Endothelial cell (in vitro differentiated cells): Measurements from ENCODE around the gene CLBA1. TPM values are rescaled to one million over a fixed set of nuclear protein-coding genes. Genes with fewer than 3 reads are reported as not detected.
"Not testable (repeated sequence)": the region's sequence is repeated elsewhere in the genome, so short reads cannot be mapped to it uniquely, and the experiment has no call there.

Source experiments
- DNase-seq: peaks from one replicate; pipeline ENCODE4 v3.0.0; 2021; ENCODE audit warnings: low spot score
- H3K27ac Mint-ChIP-seq: one replicate; pipeline ENCODE4 v1.8.0; 2021; ENCODE audit warnings: mixed read lengths, inconsistent platforms; ENCODE audit not compliant: unreplicated experiment
- H3K27me3 Mint-ChIP-seq: one replicate; pipeline ENCODE4 v1.8.0; 2021; ENCODE audit warnings: mild to moderate bottlenecking, moderate library complexity, mixed read lengths, inconsistent platforms; ENCODE audit not compliant: unreplicated experiment
- H3K36me3 Mint-ChIP-seq: one replicate; pipeline ENCODE4 v1.8.0; 2021; ENCODE audit warnings: mild to moderate bottlenecking, low read depth, mixed read lengths, inconsistent platforms; ENCODE audit not compliant: unreplicated experiment
- H3K4me1 Mint-ChIP-seq: one replicate; pipeline ENCODE4 v1.8.0; 2021; ENCODE audit warnings: mild to moderate bottlenecking, mixed read lengths, inconsistent platforms; ENCODE audit not compliant: unreplicated experiment
- H3K4me3 Mint-ChIP-seq: one replicate; pipeline ENCODE4 v1.8.0; 2021; ENCODE audit warnings: mild to moderate bottlenecking, mixed read lengths, inconsistent platforms; ENCODE audit not compliant: unreplicated experiment
- H3K9me3 Mint-ChIP-seq: one replicate; pipeline ENCODE4 v1.8.0; 2021; ENCODE audit warnings: mixed read lengths, inconsistent platforms; ENCODE audit not compliant: unreplicated experiment
- total RNA-seq: library from RNA; stranded (reverse); fragmentation: NEBNext Ultra II Directional; extraction: Animal tissue kit (Norgen Biotek cat#: 25700); gene quantifications from one replicate; pipeline ENCODE4 v1.2.1, GENCODE V29; 2021; ENCODE audit not compliant: unreplicated experiment
- TF ChIP-seq, protein P1 (sequence below): fragments of 200-600 bp; sonication (generic); IDR thresholded peaks from one replicate; pipeline ENCODE4 v1.5.0; 2021; ENCODE audit warnings: antibody characterized with exemption; ENCODE audit not compliant: unreplicated experiment

The CLBA1 gene
- total RNA-seq, 1 donor from 2014 or later: 13.5 TPM

DNA sequence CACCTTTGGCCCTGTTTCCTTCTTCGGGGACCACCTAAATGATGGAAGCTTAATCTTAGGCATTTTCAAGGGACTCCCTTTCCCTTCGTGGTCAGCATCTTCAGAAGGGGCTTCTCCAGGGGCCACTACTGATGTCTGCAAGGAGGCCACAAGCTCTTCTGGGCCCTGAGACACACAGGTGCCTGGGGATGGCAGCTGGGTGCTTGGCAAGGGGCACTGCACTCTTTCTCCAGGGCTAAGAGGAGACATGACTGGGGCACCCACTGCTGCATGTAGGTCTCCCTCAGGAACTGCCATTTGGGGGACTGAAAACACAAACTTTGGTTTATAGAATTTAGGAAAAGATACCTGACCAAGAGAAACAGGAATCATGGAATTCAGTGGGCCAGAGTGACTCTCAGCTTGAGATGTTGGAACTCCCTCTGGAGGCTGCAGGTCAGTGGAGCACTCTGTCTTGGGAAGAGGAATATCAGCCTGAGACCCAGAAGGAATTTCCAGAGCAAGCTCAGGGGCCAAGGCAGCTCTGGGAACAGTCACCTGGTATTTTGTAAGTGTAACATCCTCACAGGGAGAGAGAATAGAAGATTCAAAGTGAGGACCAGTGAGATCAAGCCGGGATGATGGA, 45.0 kb upstream of the CLBA1 start:
- peak overlapping the region; percentile 6 for H3K4me3 Mint-ChIP-seq
- H3K27ac Mint-ChIP-seq: peak overlapping the region; percentile 1
- TF ChIP-seq, protein P1, sequence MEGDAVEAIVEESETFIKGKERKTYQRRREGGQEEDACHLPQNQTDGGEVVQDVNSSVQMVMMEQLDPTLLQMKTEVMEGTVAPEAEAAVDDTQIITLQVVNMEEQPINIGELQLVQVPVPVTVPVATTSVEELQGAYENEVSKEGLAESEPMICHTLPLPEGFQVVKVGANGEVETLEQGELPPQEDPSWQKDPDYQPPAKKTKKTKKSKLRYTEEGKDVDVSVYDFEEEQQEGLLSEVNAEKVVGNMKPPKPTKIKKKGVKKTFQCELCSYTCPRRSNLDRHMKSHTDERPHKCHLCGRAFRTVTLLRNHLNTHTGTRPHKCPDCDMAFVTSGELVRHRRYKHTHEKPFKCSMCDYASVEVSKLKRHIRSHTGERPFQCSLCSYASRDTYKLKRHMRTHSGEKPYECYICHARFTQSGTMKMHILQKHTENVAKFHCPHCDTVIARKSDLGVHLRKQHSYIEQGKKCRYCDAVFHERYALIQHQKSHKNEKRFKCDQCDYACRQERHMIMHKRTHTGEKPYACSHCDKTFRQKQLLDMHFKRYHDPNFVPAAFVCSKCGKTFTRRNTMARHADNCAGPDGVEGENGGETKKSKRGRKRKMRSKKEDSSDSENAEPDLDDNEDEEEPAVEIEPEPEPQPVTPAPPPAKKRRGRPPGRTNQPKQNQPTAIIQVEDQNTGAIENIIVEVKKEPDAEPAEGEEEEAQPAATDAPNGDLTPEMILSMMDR: no peak
- no peaks in the 10 kb centered on the region for H3K9me3 Mint-ChIP-seq
- H3K36me3 Mint-ChIP-seq: peaks cover 16% of the 10 kb centered on the region
- H3K4me1 Mint-ChIP-seq: peaks cover 10% of the 10 kb centered on the region
- DNase-seq: no peak
- H3K27me3 Mint-ChIP-seq: peaks cover 14% of the 10 kb centered on the region

DNA sequence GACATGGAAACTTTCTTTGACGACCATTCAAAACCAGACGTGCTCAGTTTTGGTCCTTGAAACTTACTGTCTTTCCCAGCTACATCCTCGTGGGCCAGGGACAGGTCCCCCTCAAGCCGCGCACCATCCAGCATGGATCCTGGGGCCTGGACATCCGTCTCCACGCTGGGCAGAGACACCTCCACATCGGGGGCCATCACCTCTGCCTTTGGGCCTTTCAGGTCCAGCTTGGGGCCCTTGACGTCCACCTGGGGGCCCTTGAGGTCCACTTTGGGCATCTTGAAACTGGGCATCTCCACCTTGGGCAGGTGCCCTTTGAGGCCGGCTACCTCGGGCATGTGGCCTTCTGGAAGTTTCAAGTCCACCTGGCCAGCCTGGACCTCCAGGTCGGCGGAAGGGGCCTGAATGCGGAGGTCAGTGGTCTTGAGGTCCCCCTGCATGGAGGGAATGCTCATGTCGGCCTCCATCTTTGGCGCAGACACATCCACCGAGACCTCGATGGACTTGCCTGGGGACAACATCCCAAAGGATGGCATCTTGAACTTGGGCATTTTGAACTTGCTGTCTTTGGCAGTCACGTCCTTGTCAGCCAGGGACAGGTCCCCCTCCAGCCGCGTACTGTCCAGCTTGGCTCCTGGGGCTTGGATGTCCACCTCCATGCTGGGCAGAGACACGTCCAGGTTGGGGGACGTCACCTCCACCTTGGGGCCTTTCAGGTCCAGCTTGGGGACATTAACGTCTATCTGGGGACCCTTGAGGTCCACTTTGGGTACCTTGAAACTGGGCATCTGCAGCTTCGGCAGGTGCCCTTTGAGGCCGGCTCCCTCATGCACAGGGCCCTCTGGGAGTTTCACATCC, 43.9 kb upstream of the CLBA1 start:
- Mint-ChIP-seq H3K27me3 (peaks cover 10% of the 10 kb centered on the region), H3K27ac (no peak overlapping the region), H3K9me3 (no peaks in the 10 kb centered on the region), H3K4me3 (no peak overlapping the region), H3K36me3 (peaks cover 16% of the 10 kb centered on the region), H3K4me1 (peaks cover 10% of the 10 kb centered on the region)
- TF ChIP-seq, protein P1: no peak
- DNase-seq: no peak

DNA sequence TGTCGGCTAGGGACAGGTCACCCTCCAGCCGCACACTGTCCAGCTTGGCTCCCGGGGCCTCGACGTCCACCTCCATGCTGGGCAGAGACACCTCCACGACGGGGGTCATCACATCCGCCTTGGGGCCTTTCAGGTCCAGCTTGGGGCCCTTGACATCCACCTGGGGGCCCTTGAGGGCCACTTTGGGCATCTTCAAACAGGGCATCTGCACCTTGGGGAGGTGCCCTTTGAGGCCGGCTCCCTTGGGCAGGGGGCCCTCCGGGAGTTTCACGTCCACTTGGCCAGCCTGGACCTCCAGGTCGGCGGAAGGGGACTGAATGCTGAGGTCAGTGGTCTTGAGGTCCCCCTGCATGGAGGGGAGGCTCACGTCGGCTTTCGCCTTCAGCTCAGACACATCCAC, 43.0 kb upstream of the CLBA1 start:
- no peak overlapping the region for H3K27ac Mint-ChIP-seq
- peak overlapping the region; percentile 59 for H3K4me3 Mint-ChIP-seq
- peaks cover 10% of the 10 kb centered on the region for H3K27me3 Mint-ChIP-seq
- no peak for DNase-seq
- H3K36me3 Mint-ChIP-seq: peaks cover 19% of the 10 kb centered on the region
- TF ChIP-seq, protein P1: no peak
- peaks cover 4% of the 10 kb centered on the region for H3K4me1 Mint-ChIP-seq
- no peaks in the 10 kb centered on the region for H3K9me3 Mint-ChIP-seq

DNA sequence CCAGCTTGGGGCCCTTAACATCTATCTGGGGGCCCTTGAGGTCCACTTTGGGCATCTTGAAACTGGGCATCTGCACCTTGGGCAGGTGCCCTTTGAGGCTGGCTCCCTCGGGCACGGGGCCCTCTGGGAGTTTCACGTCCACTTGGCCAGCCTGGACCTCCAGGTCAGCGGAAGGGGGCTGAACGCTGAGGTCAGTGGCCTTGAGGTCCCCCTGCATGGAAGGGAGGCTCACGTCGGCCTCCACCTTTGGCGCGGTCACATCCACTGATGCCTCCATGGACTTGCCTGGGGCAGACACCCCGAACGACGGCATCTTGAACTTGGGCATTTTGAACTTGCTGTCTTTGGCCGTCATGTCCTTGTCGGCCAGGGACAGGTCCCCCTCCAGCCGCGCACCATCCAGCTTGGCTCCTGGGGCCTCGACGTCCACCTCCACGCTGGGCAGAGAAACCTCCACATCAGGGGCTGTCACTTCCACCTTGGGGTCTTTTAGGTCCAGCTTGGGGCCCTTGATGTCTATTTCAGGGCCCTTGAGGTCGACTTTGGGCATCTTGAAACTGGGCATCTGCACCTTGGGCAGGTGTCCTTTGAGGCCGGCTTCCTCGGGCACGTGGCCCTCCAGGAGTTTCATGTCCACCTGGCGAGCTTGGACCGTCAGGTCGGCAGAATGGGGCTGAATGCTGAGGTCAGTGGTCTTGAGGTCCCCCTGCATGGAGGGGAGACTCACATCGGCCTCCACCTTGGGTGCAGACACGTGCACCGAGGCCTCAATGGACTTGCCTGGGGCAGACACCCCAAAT, 42.2 kb upstream of the CLBA1 start:
- not testable (repeated sequence) for H3K27ac Mint-ChIP-seq, H3K4me1 Mint-ChIP-seq, H3K27me3 Mint-ChIP-seq, H3K9me3 Mint-ChIP-seq, H3K4me3 Mint-ChIP-seq, DNase-seq
- peaks cover 11% of the 10 kb centered on the region for H3K36me3 Mint-ChIP-seq

DNA sequence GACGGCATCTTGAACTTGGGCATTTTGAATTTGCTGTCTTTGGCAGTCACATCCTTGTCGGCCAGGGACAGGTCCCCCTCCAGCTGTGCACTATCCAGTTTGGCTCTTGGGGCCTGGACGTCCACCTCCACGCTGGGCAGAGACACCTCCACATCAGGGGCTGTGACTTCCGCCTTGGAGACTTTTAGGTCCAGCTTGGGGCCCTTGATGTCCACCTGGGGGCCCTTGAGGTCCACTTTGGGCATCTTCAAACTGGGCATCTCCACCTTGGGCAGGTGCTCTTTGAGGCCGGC, 41.6 kb upstream of the CLBA1 start:
- not testable (repeated sequence) for H3K4me1 Mint-ChIP-seq, H3K27me3 Mint-ChIP-seq, DNase-seq, H3K4me3 Mint-ChIP-seq, H3K27ac Mint-ChIP-seq, H3K9me3 Mint-ChIP-seq
- H3K36me3 Mint-ChIP-seq: peaks cover 10% of the 10 kb centered on the region

DNA sequence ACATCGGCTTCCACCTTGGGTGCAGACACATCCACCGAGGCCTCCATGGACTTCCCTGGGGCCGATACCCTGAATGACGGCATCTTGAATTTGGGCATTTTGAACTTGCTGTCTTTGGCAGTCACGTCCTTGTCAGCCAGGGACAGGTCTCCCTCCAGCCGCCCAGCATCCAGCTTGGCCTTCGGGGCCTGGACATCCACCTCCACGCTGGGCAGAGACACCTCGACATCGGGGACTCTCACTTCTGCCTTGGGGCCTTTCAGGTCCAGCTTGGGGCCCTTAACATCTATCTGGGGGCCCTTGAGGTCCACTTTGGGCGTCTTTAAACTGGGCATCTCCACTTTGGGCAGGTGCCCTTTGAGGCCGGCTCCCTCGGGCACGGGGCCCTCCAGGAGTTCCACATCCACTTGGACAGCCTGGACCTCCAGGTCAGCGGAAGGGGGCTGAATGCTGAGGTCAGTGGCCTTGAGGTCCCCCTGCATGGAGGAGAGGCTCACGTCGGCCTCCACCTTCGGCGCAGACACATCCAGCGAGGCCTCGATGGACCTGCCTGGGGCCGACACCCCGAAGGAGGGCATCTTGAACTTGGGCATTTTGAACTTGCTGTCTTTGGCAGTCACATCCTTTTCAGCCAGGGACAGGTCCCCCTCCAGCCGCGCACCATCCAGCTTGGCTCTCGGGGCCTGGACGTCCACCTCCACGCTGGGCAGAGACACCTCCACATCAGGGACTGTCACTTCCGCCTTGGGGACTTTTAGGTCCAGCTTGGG, 41.0 kb upstream of the CLBA1 start:
- not testable (repeated sequence) for H3K4me3 Mint-ChIP-seq, H3K27ac Mint-ChIP-seq, H3K9me3 Mint-ChIP-seq, H3K27me3 Mint-ChIP-seq, H3K4me1 Mint-ChIP-seq, DNase-seq
- H3K36me3 Mint-ChIP-seq: peaks cover 10% of the 10 kb centered on the region

DNA sequence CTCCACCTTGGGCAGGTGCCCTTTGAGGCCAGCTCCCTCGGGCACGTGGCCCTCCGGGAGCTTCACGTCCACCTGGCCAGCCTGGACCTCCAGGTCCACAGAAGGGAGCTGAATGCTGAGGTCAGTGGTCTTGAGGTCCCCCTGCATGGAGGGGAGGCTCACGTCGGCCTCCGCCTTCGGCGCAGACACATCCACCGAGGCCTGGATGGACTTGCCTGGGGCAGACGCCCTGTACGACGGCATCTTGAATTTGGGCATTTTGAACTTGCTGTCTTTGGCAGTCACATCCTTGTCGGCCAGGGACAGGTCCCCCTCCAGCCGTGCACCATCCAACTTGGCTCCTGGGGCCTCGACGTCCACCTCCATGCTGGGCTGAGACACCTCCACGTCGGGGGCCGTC, 40.3 kb upstream of the CLBA1 start:
- not testable (repeated sequence) for H3K4me1 Mint-ChIP-seq, DNase-seq, H3K4me3 Mint-ChIP-seq, H3K9me3 Mint-ChIP-seq, H3K27ac Mint-ChIP-seq, H3K27me3 Mint-ChIP-seq
- peaks cover 10% of the 10 kb centered on the region for H3K36me3 Mint-ChIP-seq
